Mucosa of rectum (tissue), 2 donors: Measurements from ENCODE around the gene PCSK1.

ENCODE experiments used
- H3K27ac ChIP-seq, 2 donors: one replicate each; pipeline ENCODE4 v1.7.0; 2013; ENCODE audit warnings: inconsistent platforms in 2 of 2, low read depth in 2 of 2, low read length in 2 of 2
- H3K27me3 ChIP-seq, 2 donors: one replicate each; pipeline ENCODE4 v1.7.0; 2013; ENCODE audit warnings: low read length in 2 of 2; ENCODE audit not compliant: control insufficient read depth in 2 of 2, insufficient read depth in 2 of 2
- H3K36me3 ChIP-seq, 2 donors: one replicate each; pipeline ENCODE4 v1.7.0; 2013; ENCODE audit warnings: low read length in 2 of 2; ENCODE audit not compliant: control insufficient read depth in 2 of 2, insufficient read depth in 2 of 2
- H3K4me1 ChIP-seq, 2 donors: one replicate each; pipeline ENCODE4 v1.7.0; 2013; ENCODE audit warnings: low read length in 2 of 2, mild to moderate bottlenecking in 1 of 2; ENCODE audit not compliant: control insufficient read depth in 2 of 2, insufficient read depth in 2 of 2
- H3K4me3 ChIP-seq, 2 donors: one replicate each; pipeline ENCODE4 v1.7.0; 2013; ENCODE audit warnings: low read length in 2 of 2
- H3K9ac ChIP-seq, 2 donors: one replicate each; pipeline ENCODE4 v1.7.0; 2013; ENCODE audit warnings: low read length in 2 of 2, low read depth in 1 of 2, mild to moderate bottlenecking in 1 of 2
- H3K9me3 ChIP-seq, 2 donors: one replicate each; pipeline ENCODE4 v1.7.0; 2013; ENCODE audit warnings: low read length in 2 of 2; ENCODE audit not compliant: control insufficient read depth in 2 of 2
- donor health status: healthy.
- donor health status: Normal muscosa, but diverticular disease.

The PCSK1 gene

GRCh38 chr5:96431376-96432187, 1.5 kb downstream of the PCSK1 start:
- Histone ChIP-seq H3K36me3 (no peaks in the 10 kb centered on the region), H3K4me1 (no peaks in the 10 kb centered on the region), H3K9me3 (peaks cover 0 to 2% of the 10 kb centered on the region in 2 donors), H3K9ac (no peak overlapping the region), H3K27ac (no peak overlapping the region), H3K27me3 (peaks cover 12 to 17% of the 10 kb centered on the region in 2 donors), H3K4me3 (no peak overlapping the region)

DNA sequence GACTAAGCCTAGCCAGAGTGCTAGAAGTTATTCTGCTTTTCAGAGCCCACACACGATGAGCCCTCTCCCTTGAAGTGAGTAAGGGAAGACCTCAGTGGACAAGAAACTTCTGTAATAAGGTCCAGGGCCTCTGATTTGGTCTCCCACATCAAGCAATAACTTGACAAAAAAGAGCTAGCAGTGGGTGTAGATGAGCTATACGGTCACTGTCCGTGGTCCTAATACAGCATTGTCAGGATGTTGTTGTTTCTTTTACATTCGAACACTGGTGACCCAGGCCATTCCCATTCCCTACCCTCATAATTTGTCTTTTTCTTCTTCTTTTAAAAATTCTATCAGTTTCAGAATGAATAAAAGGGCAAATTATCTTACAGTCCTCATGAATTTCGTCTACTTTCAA, 5.2 kb downstream of the PCSK1 start:
- H3K9me3 ChIP-seq = peaks cover 0 to 2% of the 10 kb centered on the region in 2 donors
- H3K4me3 ChIP-seq = no peak overlapping the region
- no peak overlapping the region for H3K27ac ChIP-seq
- H3K36me3 ChIP-seq = no peaks in the 10 kb centered on the region
- no peaks in the 10 kb centered on the region for H3K4me1 ChIP-seq
- no peak overlapping the region for H3K9ac ChIP-seq
- H3K27me3 ChIP-seq = peaks cover 6 to 13% of the 10 kb centered on the region in 2 donors

DNA sequence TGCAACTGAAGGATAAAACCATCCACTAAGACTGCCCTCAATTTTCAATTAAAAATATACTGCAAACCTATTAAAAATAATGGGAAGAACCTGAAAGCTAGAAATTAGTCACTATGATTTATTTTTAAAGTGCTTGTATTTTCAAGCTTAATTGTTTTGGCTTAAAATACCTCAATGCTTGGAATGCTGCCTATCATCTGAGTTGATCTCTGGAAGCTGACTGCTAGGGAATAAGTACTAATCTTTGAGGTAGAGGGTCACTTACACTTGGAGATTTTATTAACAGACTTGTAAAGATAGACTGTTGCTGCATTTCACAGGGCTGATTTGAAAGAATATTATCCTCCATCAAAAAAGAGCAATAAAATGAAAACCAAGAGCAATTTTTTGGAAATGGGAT, 6.2 kb downstream of the PCSK1 start:
- Histone ChIP-seq H3K36me3 (no peaks in the 10 kb centered on the region), H3K9me3 (peaks cover 0 to 2% of the 10 kb centered on the region in 2 donors), H3K4me3 (no peak overlapping the region), H3K27ac (no peak overlapping the region), H3K27me3 (peaks cover 2 to 8% of the 10 kb centered on the region in 2 donors), H3K4me1 (no peaks in the 10 kb centered on the region), H3K9ac (no peak overlapping the region)

GRCh38 chr5:96425443-96425842, 7.6 kb downstream of the PCSK1 start:
- Histone ChIP-seq H3K27me3 (no peaks in the 10 kb centered on the region), H3K9me3 (no peaks in the 10 kb centered on the region), H3K27ac (no peak overlapping the region), H3K4me1 (no peaks in the 10 kb centered on the region), H3K4me3 (no peak overlapping the region), H3K9ac (no peak overlapping the region), H3K36me3 (no peaks in the 10 kb centered on the region)

- Histone ChIP-seq H3K27me3 (no peaks in the 10 kb centered on the region), H3K36me3 (no peaks in the 10 kb centered on the region), H3K4me3 (no peak overlapping the region), H3K9me3 (no peaks in the 10 kb centered on the region), H3K27ac (no peak overlapping the region), H3K4me1 (no peaks in the 10 kb centered on the region), H3K9ac (no peak overlapping the region)
Measured at GRCh38 chr5:96415897-96416296, 17.2 kb downstream of the PCSK1 start.

DNA sequence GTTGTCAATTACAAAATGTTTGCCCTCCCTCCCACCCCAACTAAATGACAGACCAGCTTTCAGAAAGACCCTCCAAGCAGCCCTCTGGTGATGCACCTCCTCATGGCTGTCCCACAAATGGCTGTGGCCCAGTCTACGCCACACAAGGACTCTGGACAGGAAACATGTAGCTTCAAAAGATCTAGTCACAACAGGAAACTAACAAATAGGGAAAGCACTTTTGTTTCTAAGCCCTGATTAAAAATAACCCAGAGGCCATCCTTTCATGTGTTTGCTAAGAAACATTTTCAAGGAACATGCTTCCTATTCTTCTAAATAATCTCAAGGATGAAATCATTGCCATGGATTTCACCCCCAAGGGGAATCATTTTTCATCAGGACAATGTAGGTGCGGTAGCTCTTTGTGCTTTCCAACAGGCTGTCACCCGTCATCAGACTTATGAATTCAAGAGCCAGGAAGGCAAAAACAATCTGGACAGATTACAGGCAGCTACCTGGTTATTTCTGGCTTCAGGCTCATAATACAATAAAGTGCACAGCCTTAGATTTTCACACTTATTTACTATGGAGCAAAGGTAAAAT, 20.1 kb downstream of the PCSK1 start:
- H3K27ac ChIP-seq = no peak overlapping the region
- no peaks in the 10 kb centered on the region for H3K9me3 ChIP-seq
- no peak overlapping the region for H3K4me3 ChIP-seq
- no peaks in the 10 kb centered on the region for H3K36me3 ChIP-seq
- H3K9ac ChIP-seq = no peak overlapping the region
- no peaks in the 10 kb centered on the region for H3K4me1 ChIP-seq
- H3K27me3 ChIP-seq = no peaks in the 10 kb centered on the region

GRCh38 chr5:96410013-96410412, 23.0 kb downstream of the PCSK1 start:
- no peak overlapping the region for H3K4me3 ChIP-seq
- no peaks in the 10 kb centered on the region for H3K27me3 ChIP-seq
- H3K9ac ChIP-seq = no peak overlapping the region
- H3K36me3 ChIP-seq = no peaks in the 10 kb centered on the region
- H3K27ac ChIP-seq = no peak overlapping the region
- no peaks in the 10 kb centered on the region for H3K4me1 ChIP-seq
- H3K9me3 ChIP-seq = no peaks in the 10 kb centered on the region

DNA sequence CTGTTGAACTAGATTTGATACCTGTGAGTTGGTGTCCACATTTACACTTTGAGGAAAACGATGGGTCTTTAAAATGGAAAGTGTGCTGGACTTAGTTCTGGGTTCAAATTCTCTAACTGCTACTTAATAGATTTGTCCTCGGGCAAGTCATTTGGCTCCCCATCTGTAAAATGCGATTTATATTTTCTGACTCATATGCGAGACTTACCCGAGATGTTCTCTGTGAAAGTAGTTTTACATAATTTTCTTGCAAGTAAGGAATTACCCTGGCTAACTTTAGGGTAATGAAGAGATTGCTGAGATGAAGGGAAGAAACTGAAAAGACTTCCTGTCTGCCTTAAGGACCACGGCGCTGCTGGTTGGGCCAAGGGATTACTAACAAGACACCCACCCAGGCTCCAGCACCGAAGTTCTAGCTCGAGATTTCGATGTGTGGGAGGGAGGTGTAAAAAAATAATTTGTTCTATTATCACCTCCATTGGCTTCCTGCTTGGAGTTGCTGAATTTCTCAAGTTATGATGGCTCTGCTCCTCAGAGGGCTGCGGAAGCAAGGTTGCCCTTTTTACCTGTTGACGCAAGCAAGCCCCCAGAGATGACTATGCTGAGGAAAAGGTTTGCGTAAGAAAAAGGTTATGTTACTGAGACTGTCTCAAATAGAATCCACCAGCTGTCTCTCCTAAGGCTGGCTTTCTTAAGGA, 24.1 kb downstream of the PCSK1 start:
- no peaks in the 10 kb centered on the region for H3K36me3 ChIP-seq
- H3K4me1 ChIP-seq = no peaks in the 10 kb centered on the region
- H3K4me3 ChIP-seq = no peak overlapping the region
- no peaks in the 10 kb centered on the region for H3K9me3 ChIP-seq
- no peaks in the 10 kb centered on the region for H3K27me3 ChIP-seq
- H3K27ac ChIP-seq = no peak overlapping the region
- H3K9ac ChIP-seq = no peak overlapping the region

GRCh38 chr5:96408210-96408777, 24.8 kb downstream of the PCSK1 start:
- no peaks in the 10 kb centered on the region for H3K36me3 ChIP-seq
- no peak overlapping the region for H3K27ac ChIP-seq
- H3K27me3 ChIP-seq = no peaks in the 10 kb centered on the region

DNA sequence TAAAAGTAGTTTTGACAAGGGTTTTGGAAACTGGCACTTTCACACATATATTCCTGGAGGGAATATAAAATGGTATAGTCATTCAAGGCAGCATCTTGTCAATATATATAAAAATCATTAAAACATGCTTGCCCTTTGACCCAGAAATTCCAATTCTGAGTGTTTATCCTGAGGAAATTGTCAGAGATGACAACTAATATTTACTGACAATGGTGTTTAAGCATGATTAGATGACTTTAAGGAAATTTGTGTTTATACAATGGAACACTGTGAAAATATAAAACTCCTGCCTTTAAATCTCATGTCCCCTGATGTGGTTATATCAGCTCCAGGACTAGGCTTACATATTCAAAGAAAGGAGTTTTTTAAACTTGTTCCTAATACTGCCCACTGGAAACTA, 25.6 kb downstream of the PCSK1 start:
- Histone ChIP-seq H3K27me3 (no peaks in the 10 kb centered on the region), H3K27ac (no peak overlapping the region), H3K4me3 (no peak overlapping the region), H3K4me1 (no peaks in the 10 kb centered on the region), H3K9me3 (no peaks in the 10 kb centered on the region), H3K9ac (no peak overlapping the region), H3K36me3 (no peaks in the 10 kb centered on the region)

More at GRCh38 chr5:96408210-96408777, 24.8 kb downstream of the PCSK1 start:
- no peak overlapping the region for H3K9ac ChIP-seq
- no peaks in the 10 kb centered on the region for H3K9me3 ChIP-seq
- H3K4me1 ChIP-seq = no peaks in the 10 kb centered on the region
- no peak overlapping the region for H3K4me3 ChIP-seq
